Stimulated activated CD4-positive, alpha-beta T cell treated with anti-CD3 and anti-CD28 coated beads, Interleukin-12 subunit alpha, Interleukin-12 subunit beta, amount 100 ng/mL, for 4 hours (primary cell): ENCODE results near the gene RNASE13.

Experiments used
- DNase-seq: peaks from one replicate; pipeline ENCODE4 v3.0.0-alpha.2; 2020

RNASE13 gene

GRCh38 chr14:21063479-21063878 lies 28.9 kb upstream of the RNASE13 start:
- no peak for DNase-seq

- DNase-seq, result no peak
These were observed 26.7 kb upstream of the RNASE13 start for GRCh38 chr14:21061347-21061668.

GRCh38 chr14:21060614-21061346 lies 26.2 kb upstream of the RNASE13 start:
- DNase-seq, result no peak

- DNase-seq, result no peak
These were observed 25.4 kb upstream of the RNASE13 start for GRCh38 chr14:21059842-21060613.

DNA sequence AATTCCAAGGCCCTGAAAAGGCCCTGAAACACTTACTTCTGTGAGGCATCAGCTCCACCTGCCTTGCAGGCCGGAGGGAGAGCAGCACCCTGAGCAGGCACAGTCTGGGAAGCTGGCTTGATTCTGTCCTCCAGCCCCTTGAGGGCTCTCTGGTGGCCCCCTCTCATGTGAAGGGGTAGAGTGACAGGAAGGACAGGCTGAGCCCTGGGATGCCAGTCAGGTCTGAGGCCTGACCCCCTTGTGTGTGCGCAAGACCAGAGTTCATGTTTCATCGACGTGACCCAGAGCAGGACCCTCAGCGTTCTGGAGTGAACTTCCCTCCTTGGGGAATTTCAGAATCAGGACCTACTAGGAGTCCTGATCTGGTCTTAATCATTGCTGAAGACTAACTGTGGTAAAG lies 24.3 kb upstream of the RNASE13 start:
- DNase-seq, result no peak

DNA sequence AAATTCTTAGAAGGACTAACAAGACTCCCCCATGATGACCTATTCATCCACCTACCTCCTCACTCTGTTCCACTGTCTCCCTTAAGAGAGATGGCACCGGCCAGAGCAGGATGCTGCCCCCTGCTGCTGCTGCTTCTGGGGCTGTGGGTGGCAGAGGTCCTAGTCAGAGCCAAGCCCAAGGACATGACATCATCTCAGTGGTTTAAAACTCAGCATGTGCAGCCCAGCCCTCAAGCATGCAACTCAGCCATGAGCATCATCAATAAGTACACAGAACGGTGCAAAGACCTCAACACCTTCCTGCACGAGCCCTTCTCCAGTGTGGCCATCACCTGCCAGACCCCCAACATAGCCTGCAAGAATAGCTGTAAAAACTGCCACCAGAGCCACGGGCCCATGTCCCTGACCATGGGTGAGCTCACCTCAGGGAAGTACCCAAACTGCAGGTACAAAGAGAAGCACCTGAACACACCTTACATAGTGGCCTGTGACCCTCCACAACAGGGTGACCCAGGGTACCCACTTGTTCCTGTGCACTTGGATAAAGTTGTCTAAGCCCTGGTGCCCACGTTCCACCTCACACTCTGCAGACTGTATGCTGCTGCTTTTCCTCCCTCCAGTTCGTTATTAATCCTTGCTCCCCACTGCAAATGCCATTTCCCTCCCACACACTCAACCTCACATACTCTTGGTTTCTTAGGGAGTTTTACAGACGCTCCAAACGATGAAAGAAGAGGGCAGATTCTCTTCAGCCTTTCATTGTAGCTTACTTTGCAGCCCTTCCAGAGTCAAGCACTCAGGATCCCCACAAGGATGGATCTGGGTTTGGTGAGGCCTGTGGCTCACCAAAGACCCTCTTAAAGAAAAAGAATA lies 23.4 kb upstream of the RNASE13 start, which contains the start of gene RNASE8:
TSS of gene RNASE8 (plus strand) at position 20 of the 873 bp plus-strand sequence. CDS start at position 91, 71 bp downstream.
- no peak for DNase-seq

DNA sequence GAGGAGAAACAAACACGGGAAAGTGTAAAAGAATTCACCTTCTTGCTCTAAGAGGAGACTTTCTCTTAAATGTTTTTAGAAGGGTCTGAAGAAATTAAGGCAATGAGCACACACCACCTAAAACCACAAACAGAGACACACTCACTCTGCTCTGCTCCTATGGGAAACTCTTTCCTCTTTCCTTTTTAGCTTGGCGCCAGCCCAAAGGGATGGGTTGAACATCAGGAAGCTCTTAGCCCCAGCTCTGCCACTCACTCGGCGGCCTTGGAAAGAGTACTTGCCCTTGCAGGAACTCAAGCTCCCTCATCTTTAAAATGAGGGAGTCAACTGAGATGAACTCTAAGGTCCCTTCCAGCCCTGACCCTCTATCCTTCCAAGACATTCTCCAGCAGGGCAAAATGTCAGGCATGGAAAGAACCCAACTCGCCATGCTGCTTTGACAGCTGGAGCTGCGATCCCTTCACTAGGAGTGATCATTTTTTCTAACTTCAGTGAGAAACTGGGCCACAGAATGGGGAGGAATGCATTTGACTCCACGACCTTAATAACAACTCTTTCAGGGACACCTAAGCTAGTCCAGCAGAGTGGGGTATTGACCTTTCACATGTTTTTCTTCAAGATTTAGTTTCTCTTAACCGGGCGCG lies 22.0 kb upstream of the RNASE13 start:
- no peak for DNase-seq

DNA sequence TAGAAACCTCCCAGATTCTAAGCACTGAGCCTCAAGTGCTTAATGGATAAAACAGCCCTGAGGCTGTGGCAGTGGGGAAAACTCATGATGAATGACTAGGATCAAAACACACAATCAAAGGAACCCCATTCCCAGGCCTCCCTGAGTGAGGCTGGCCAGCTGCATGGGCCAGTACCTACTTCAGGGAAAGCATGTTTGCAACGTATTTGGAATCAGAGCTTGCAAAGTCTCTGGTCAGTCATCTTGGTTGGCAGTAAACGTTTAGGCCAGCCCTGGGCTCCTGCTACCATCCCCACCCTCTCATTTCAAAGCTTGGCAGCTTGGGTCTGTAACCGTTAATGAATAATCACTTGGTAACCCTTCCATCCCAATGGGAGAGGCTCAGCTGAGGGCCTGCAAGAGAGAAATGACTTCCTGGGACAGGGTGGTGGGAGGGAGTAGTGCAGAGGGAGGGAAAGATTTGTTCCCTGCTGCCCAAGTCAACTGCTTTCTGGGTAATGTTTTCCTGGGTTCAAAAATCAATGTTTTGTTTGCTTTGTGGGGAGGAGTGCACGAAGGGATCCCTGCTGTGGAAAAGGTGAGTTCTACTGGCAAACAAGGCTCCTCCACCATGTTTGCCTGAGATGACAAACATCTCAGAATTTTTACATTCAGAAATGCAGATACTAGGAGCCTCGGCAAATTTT lies 21.0 kb upstream of the RNASE13 start:
- no peak for DNase-seq

DNA sequence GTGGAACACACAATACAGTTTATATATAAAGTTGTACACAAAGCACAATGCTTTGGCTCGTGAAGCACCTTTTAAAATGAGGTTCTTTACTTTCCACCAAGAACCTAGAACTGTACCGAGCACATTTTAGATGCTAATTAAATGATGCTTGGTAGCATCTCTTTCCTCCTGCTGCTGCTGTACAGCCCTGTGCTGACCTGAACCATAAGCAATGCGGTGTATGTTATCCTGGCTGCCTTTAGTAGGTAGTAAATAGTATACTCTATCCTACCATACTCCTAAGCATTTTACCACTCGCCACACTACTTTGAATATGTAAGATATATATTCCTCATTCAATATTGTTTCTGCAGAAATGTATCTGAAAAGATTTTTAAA lies 20.1 kb upstream of the RNASE13 start:
- DNase-seq, result no peak

DNA sequence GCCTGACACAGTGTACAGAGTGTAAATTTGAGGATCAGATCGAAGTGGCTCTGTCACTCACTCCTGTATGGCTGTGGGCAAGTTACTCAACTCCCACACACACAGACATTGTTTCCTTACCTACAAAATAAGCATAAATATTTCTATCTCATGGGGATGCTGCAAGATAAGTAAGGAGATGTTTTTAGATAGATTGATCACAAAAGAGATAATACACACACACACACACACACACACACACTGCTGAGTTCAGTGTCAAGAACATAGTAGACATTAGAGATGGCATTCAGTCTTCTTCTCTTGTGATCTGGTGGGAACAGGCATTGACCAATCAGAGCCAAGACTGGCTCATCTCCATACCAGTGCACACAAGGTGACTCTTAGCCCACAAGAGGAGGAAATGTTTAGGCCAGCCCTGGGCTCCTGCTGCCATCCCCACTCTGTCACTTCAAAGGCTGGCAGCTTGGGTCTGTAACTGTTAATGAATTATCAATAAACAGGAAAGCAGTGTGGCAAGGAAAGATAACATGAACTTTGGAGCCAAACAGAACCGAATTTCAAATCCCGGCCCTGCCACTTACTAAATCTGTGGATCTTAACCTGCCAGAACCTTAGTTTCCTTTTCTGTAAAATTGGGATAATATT lies 19.6 kb upstream of the RNASE13 start:
- no peak for DNase-seq

- no peak for DNase-seq
These were observed 18.8 kb upstream of the RNASE13 start for GRCh38 chr14:21053184-21054122.

DNA sequence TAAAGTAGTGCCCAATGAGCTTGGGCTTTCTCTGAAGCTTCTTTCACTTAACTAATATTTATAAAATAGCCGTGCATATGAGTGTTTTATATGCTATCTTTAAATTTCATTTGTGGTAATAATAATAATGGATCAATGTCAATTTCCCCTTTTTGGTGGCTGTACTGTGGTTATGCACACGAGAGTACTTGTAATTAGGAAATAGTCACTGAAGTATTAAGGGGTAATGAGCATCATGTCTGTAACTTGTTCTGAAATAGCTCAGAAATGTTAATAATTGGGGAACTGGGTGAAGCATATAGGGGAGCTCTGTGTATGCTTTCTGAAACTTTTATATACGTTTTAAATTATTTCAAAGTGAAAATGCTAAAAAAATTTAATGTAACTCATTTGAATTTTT lies 16.0 kb upstream of the RNASE13 start:
- DNase-seq, result no peak

- no peak for DNase-seq
These were observed 14.7 kb upstream of the RNASE13 start for GRCh38 chr14:21049271-21049673.

- no peak for DNase-seq
These were observed 14.0 kb upstream of the RNASE13 start for GRCh38 chr14:21048638-21049037.

DNA sequence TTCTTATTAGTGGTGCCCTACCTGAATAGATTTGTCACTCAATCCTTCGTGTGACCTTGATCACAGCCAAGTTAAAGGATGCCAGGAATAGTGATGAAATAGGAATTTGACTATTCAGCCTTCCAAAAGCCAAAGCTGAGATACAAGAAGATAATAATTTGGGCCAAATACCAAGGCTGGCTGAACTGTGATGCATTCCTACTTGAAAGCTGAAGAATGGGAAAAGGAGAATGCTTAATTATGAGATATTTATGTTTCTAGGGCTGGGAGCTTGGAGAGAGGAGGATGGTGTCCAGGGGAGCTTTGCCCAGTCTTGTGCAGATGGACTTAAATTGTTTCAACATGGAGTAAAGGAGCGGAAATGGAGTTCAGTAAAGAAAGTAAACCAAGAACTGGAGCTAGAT lies 12.8 kb upstream of the RNASE13 start:
- DNase-seq, result no peak

GRCh38 chr14:21043974-21044618 lies 9.5 kb upstream of the RNASE13 start:
- DNase-seq, result no peak

DNA sequence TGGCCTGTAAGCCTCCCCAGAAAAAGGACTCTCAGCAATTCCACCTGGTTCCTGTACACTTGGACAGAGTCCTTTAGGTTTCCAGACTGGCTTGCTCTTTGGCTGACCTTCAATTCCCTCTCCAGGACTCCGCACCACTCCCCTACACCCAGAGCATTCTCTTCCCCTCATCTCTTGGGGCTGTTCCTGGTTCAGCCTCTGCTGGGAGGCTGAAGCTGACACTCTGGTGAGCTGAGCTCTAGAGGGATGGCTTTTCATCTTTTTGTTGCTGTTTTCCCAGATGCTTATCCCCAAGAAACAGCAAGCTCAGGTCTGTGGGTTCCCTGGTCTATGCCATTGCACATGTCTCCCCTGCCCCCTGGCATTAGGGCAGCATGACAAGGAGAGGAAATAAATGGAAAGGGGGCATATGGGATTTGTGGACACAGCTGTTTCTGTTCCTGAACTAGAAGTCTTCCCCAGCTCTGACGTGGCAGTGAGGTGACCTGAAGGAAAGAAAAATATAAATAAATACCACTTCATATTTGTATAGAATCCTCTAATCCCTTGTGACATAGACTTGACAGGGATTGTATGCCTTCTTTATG lies 8.9 kb upstream of the RNASE13 start:
- no peak for DNase-seq

DNA sequence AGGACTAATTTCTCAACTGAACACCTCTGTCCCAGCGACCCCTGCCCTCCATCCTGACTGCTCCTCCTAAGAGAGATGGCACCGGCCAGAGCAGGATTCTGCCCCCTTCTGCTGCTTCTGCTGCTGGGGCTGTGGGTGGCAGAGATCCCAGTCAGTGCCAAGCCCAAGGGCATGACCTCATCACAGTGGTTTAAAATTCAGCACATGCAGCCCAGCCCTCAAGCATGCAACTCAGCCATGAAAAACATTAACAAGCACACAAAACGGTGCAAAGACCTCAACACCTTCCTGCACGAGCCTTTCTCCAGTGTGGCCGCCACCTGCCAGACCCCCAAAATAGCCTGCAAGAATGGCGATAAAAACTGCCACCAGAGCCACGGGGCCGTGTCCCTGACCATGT lies 8.3 kb upstream of the RNASE13 start:
- no peak for DNase-seq

DNA sequence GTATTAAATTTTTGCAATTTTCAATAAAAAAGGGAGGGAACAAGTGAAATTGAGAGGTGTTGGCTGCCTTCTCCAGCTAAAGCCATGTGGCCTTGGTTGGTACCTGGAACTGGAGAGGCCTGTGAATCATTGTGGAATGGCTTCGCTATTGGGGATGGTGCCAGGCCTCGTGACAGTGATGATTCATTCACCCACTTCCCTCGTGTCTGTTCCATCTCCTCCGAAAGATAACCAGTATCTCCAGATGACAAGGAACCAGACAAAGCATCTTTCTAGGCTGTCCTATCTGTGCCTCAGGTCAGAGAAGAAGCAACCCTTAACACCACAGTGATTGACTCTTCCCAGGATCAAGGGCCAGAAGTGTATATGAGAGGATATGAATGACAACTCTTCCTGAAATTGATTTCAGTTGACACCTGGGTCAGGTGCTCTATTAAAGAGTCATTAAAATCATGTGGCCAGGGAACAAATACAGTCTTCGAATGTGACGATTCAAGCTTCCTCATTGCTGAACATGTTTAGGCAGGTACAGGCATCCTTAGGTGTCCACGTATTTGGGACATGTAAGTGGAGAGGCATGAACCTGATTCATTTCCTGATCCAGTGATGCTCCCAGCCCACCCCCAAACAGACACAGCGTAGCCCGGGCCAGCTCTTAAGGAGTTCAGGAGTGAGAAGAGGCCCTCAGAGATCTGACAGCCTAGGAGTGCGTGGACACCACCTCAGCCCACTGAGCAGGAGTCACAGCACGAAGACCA lies 7.2 kb upstream of the RNASE13 start, which contains the start of gene RNASE7:
TSS of gene RNASE7 (plus strand) at position 687 of the 758 bp plus-strand sequence. CDS start 631 bp downstream, outside the sequence.
- DNase-seq, result no peak
